Sigmoid colon (tissue), 4 donors: Measurements from ENCODE around the gene LUM.

Experiments
- CTCF ChIP-seq, 4 experiments: fragments of 450-650 bp in 3 of 4; fragments of 200-600 bp in 1 of 4; IDR thresholded peaks; one replicate each; pipeline ENCODE4 v1.5.1; 2016 to 2019; ENCODE audit warnings: antibody characterized with exemption in 4 of 4, mild to moderate bottlenecking in 3 of 4, moderate library complexity in 2 of 4
- POLR2A ChIP-seq, 2 donors: fragments of 450-650 bp; IDR thresholded peaks; one replicate each; pipeline ENCODE4 v1.6.1; 2016; ENCODE audit warnings: antibody characterized with exemption in 2 of 2, mild to moderate bottlenecking in 2 of 2, moderate library complexity in 2 of 2
- POLR2AphosphoS5 ChIP-seq, 4 donors: sonication (generic); formaldehyde crosslinking; IDR thresholded peaks; one replicate each; pipeline ENCODE4 v1.6.1; 2017; ENCODE audit warnings: antibody characterized with exemption in 4 of 4

DNA sequence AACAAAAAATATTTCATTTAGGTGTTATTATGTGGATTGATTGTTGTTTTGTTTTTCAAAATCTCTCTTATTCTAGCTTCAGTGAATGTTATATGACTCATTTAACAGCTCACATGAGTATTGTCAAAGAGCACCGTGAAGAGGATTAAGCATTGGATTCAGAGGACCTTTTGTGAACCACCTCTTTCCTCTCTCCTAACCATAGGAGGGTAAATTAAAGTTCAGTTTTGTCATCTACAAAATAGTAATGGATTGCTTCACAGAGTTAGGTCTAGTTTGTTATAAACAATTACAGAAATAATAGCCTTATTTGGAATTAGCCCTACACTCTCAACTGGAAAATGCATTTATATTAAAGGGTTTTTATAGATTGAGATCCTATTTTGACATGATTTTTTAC is 52.5 kb downstream of the LUM start:
- TF ChIP-seq POLR2AphosphoS5 (IDR thresholded peaks at IDR 0.05): no peak
- TF ChIP-seq CTCF (IDR thresholded peaks at IDR 0.05): no peak
- TF ChIP-seq POLR2A (IDR thresholded peaks at IDR 0.05): no peak
